ENCODE data around the gene ZNF235. TPM values are rescaled to one million over a fixed set of nuclear protein-coding genes. Genes with fewer than 3 reads are reported as not detected.

Gene ZNF235
- total and polyA plus RNA-seq, 8 donors: 0.82 to 3.7 (median 1.5) TPM

DNA sequence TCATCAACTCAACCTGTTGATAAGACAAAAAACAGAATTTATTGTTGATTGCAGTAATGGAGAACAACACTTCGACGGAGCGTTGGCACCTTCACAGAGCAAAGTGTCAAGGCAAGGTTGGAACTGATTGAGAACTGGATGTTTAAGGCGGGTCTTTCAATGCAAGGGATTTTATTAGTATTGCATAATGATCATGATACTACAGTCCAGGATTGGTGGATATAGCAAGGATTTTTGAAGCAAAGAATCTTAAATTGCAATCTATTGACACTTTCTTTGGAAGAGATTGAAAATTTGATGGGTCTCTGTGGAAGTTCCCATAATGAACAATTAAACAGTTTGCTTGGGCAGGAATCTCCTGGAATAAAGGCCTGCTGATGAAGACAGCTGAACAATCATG is 632 bp upstream of the ZNF235 start:
- peak overlapping the region in 1 of 4 donors; percentile 71 for H3K4me3 ChIP-seq
- intact Hi-C loops (cut with DNase I): no loop called here
- no peaks in the 10 kb centered on the region for H3K27me3 ChIP-seq
- H3K27ac ChIP-seq: no peak overlapping the region
- peaks cover 0 to 5% (median 0%) of the 10 kb centered on the region in 3 donors for H3K36me3 ChIP-seq
- ATAC-seq (no peak), DNase-seq (no peak), FAIRE-seq (no peak)
- no peaks in the 10 kb centered on the region for H3K9me3 ChIP-seq
- H3K4me1 ChIP-seq: peaks cover 0 to 4% (median 0%) of the 10 kb centered on the region in 3 donors
- WGBS, 2 donors: 91 to 95% methylated on average over 4 of the region's 4 CpGs
- TF ChIP-seq, protein P1, sequence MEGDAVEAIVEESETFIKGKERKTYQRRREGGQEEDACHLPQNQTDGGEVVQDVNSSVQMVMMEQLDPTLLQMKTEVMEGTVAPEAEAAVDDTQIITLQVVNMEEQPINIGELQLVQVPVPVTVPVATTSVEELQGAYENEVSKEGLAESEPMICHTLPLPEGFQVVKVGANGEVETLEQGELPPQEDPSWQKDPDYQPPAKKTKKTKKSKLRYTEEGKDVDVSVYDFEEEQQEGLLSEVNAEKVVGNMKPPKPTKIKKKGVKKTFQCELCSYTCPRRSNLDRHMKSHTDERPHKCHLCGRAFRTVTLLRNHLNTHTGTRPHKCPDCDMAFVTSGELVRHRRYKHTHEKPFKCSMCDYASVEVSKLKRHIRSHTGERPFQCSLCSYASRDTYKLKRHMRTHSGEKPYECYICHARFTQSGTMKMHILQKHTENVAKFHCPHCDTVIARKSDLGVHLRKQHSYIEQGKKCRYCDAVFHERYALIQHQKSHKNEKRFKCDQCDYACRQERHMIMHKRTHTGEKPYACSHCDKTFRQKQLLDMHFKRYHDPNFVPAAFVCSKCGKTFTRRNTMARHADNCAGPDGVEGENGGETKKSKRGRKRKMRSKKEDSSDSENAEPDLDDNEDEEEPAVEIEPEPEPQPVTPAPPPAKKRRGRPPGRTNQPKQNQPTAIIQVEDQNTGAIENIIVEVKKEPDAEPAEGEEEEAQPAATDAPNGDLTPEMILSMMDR (IDR thresholded peaks at IDR 0.05): no peak

DNA sequence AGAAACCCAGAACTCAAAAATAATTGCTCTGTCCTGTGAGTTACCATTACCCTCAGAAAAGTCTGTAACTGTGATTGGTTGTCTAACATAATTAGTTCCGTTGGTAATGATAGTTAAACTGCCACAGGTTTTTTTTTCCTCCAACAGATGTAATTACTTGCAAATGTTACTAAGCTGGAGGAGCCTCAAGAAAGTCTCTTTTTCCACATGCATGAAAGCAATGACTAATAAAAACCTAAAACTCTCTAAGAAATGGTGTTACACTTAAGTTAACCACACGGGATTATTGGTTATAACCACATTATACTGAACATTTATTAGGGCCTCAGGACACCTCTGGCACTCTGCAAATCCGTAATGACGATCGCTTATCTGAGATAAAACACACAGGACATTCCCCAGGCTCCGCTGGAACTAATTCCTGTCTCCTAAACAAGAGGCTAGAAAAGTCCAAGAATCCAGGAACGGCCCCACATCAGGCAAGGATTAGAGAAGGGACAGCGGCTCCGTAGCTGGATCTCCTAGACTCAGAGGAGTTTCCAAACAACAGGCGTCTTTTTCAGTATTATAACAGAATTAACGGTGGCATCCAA is 753 bp downstream of the ZNF235 start:
- peak overlapping the region; percentile 50 to 71 (median 56) for H3K4me3 ChIP-seq
- peaks cover 3 to 12% (median 6%) of the 10 kb centered on the region in 3 donors for H3K36me3 ChIP-seq
- intact Hi-C loops (cut with DNase I): no loop called here
- H3K27ac ChIP-seq: no peak overlapping the region
- no peaks in the 10 kb centered on the region for H3K9me3 ChIP-seq
- TF ChIP-seq, protein P1 (IDR thresholded peaks at IDR 0.05): no peak
- ATAC-seq (peak in 3 of 4 donors; percentile 16 to 41 (median 38)), FAIRE-seq (no peak), DNase-seq (no peak)
- 2 to 4% methylated on average over 11 of the region's 11 CpGs for WGBS, 2 donors
- H3K27me3 ChIP-seq: no peaks in the 10 kb centered on the region
- H3K4me1 ChIP-seq: peaks cover 0 to 4% (median 0%) of the 10 kb centered on the region in 3 donors

DNA sequence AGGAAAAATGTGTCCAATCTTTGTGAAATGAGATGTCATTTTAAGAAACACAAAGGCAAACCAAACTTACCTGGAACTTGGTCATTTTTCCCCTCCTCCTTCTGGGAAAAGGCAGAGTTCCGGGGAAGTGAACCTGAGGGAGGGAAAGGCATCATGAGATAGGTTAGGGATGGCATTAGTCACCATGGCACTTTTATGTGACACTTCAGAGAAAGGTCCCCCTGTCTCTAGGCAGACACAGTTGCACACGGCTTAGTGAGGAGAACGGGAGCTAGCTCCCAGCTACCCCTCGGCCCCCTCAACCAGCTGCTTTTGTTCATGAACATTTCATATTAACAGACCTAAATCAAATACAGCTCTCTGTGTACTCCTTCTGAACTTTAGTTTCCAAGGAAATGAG is 1.5 kb downstream of the ZNF235 start:
- Histone ChIP-seq H3K4me1 (peaks cover 0 to 4% (median 0%) of the 10 kb centered on the region in 3 donors), H3K27ac (no peak overlapping the region), H3K4me3 (no peak overlapping the region), H3K9me3 (no peaks in the 10 kb centered on the region), H3K27me3 (no peaks in the 10 kb centered on the region), H3K36me3 (peaks cover 6 to 20% (median 14%) of the 10 kb centered on the region in 3 donors)
- FAIRE-seq (no peak), DNase-seq (no peak), ATAC-seq (no peak)
- intact Hi-C loops (cut with DNase I): no loop called here
- WGBS, 2 donors: 71 to 79% methylated on average over 4 of the region's 4 CpGs
- TF ChIP-seq, protein P1 (IDR thresholded peaks at IDR 0.05): no peak

DNA sequence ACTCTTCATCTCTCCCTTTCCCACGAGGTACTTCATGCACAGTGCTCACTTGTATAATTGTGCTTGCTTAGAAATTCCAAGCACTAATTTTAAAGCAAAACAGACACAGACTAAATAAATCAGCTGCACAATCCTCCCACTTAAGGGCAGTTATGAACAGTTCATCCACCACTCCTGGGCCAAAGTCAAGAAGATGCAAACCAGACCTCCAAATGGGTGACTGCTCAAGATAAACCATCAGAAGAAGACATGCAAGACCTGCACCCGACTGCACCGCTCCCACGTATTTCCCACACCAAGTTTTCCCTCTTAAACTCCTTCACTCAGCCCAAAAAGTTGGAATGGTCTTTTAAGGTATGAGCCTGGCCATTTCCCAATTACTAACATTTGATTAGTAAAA is 19.9 kb downstream of the ZNF235 start:
- TF ChIP-seq, protein P1 (IDR thresholded peaks at IDR 0.05): no peak
- Histone ChIP-seq H3K36me3 (peaks cover 0 to 24% (median 8%) of the 10 kb centered on the region in 3 donors), H3K27ac (no peak overlapping the region), H3K9me3 (no peaks in the 10 kb centered on the region), H3K4me3 (no peak overlapping the region), H3K4me1 (no peaks in the 10 kb centered on the region), H3K27me3 (no peaks in the 10 kb centered on the region)
- no peak for DNase-seq
- FAIRE-seq: no peak
- intact Hi-C loops (cut with DNase I): no loop called here
- no peak for ATAC-seq
- 76 to 88% methylated on average over 4 of the region's 4 CpGs for WGBS, 2 donors

DNA sequence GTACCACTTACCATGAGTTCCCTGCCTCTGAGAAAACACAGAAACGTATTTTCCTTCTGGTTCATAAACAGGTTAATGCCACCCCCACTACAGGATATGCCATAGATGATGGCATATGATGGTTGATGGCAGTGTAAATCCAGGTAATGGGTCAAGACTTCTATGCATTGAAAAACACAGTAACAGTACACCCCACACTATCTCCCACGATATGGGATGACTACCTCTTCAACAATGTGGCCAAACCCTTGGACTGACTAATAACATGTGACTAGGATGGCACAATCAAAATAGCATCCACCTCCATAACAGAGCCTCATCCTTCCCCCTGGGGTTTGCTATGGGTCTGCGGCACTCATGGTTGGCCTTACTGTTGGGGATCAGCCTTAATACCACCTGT is 22.0 kb downstream of the ZNF235 start:
- Histone ChIP-seq H3K27ac (no peak overlapping the region), H3K4me1 (no peaks in the 10 kb centered on the region), H3K4me3 (no peak overlapping the region), H3K27me3 (no peaks in the 10 kb centered on the region), H3K9me3 (no peaks in the 10 kb centered on the region), H3K36me3 (peaks cover 0 to 7% (median 5%) of the 10 kb centered on the region in 3 donors)
- ATAC-seq (no peak), FAIRE-seq (no peak), DNase-seq (no peak)
- intact Hi-C loops (cut with DNase I): no loop called here
- TF ChIP-seq, protein P1 (IDR thresholded peaks at IDR 0.05): no peak
- WGBS, 2 donors: 77 to 88% methylated on average over 3 of the region's 3 CpGs

Measured in pancreas (tissue), 10 donors.